Ammon's horn (tissue), 1 donor: Measurements from ENCODE around the gene MOCS1.

Experiments
- DNase-seq: peaks from one replicate; pipeline ENCODE4 v3.0.0-alpha.2; 2016; ENCODE audit warnings: low spot score

Gene MOCS1

GRCh38 chr6:39948199-39948791 is 14.0 kb upstream of the MOCS1 start:
- DNase-seq = no peak

GRCh38 chr6:39947611-39948068 is 13.4 kb upstream of the MOCS1 start:
- no peak for DNase-seq

GRCh38 chr6:39945626-39946025 is 11.4 kb upstream of the MOCS1 start:
- DNase-seq = no peak

GRCh38 chr6:39942903-39943580 is 8.8 kb upstream of the MOCS1 start:
- DNase-seq = no peak

GRCh38 chr6:39941820-39942219 is 7.6 kb upstream of the MOCS1 start:
- DNase-seq = no peak

GRCh38 chr6:39941138-39941537 is 6.9 kb upstream of the MOCS1 start:
- no peak for DNase-seq

GRCh38 chr6:39938773-39939654 is 4.8 kb upstream of the MOCS1 start:
- no peak for DNase-seq

GRCh38 chr6:39937686-39938333 is 3.5 kb upstream of the MOCS1 start:
- no peak for DNase-seq

- DNase-seq = no peak
Observed at GRCh38 chr6:39936857-39937256, 2.6 kb upstream of the MOCS1 start.

- DNase-seq = no peak
Observed at GRCh38 chr6:39935241-39935640, 979 bp upstream of the MOCS1 start.

- no peak for DNase-seq
Observed at GRCh38 chr6:39933669-39934130, 562 bp downstream of the MOCS1 start.

GRCh38 chr6:39932386-39932910 is 1.8 kb downstream of the MOCS1 start:
- no peak for DNase-seq

GRCh38 chr6:39931607-39932006 is 2.7 kb downstream of the MOCS1 start:
- DNase-seq = no peak

- DNase-seq = no peak
Observed at GRCh38 chr6:39930540-39930939, 3.7 kb downstream of the MOCS1 start.

GRCh38 chr6:39929733-39930461 is 4.4 kb downstream of the MOCS1 start:
- DNase-seq = no peak

- DNase-seq = no peak
Observed at GRCh38 chr6:39929039-39929732, 5.1 kb downstream of the MOCS1 start.

GRCh38 chr6:39927159-39927558 is 7.1 kb downstream of the MOCS1 start:
- no peak for DNase-seq

GRCh38 chr6:39926668-39927067 is 7.6 kb downstream of the MOCS1 start:
- no peak for DNase-seq

- DNase-seq = no peak
Observed at GRCh38 chr6:39925931-39926290, 8.4 kb downstream of the MOCS1 start.

- DNase-seq = no peak
Observed at GRCh38 chr6:39925191-39925930, 8.9 kb downstream of the MOCS1 start.
